HG02642 (cell line): ENCODE results near the gene COASY.
A peak's percentile ranks its signal among the peaks of the same experiment; 100 is the strongest.

ENCODE experiments used
- ATAC-seq: cut with Tn5 transposase; IDR thresholded peaks from one replicate; pipeline ENCODE4 v1.9.1; 2021; ENCODE audit warnings: mild to moderate bottlenecking; ENCODE audit not compliant: unreplicated experiment, poor library complexity

The COASY gene

GRCh38 chr17:42608305-42609181 lies 46.6 kb downstream of the COASY start:
- peak; percentile 35 for ATAC-seq

- ATAC-seq = peak; percentile 94
Observed at GRCh38 chr17:42609182-42609813, 47.4 kb downstream of the COASY start, which contains the start of the genes RETREG3 and TUBG1. Gene RETREG3 (minus strand): TSS chr17:42609374. CDS start chr17:42609324, 50 bp downstream. Gene TUBG1 (plus strand): TSS chr17:42609683. CDS start chr17:42609738, 55 bp downstream.

GRCh38 chr17:42609814-42610801 lies 48.2 kb downstream of the COASY start:
- ATAC-seq = peak; percentile 1

- no peak for ATAC-seq
Observed at GRCh38 chr17:42612013-42612412, 50.1 kb downstream of the COASY start.

GRCh38 chr17:42613699-42614295 lies 51.8 kb downstream of the COASY start:
- ATAC-seq = no peak
